HG03280 (cell line): Measurements from ENCODE around the gene DGKE.
A peak's percentile ranks its signal among the peaks of the same experiment; 100 is the strongest.

Source experiments
- ATAC-seq: cut with Tn5 transposase; IDR thresholded peaks from one replicate; pipeline ENCODE4 v1.9.1; 2021; ENCODE audit warnings: mild to moderate bottlenecking, moderate library complexity; ENCODE audit not compliant: unreplicated experiment

Gene DGKE

DNA sequence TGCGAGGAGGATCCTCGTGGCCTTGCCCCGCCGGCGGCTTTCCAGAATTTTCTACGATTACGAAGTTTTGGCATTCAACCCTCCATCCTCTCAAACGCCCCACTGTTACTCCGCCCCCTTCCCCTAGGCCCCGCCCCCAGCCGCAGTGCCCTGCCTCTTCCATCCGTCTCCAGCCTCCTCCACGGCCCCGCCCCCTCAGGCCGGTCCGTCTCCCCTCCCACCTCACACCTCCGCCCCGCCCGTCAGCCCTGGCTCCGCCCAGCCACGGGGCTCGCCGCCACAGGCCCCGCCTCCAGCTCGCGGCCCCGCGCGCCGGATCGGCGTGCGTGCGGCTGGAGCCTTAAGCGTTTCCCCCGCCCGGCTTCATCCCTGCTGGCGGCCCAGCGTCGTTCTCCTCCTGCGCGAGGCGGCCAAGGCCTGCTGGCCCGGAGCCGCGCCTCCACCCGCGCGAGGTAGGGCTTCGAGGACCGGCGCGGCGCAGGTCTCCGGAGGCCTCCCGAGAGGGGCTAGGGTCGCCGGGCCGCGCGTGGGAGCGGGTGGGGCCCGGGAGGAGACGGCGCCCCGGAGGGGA is at the start of gene DGKE, which contains the start of gene C17orf67:
DGKE (plus strand) TSS at position 343 of the 571 bp plus-strand sequence. CDS start 645 bp downstream, outside the sequence.
C17orf67 (minus strand) TSS at position 112 of the 571 bp plus-strand sequence. CDS start 18,110 bp downstream, outside the sequence.
- ATAC-seq, result peak; percentile 84

DNA sequence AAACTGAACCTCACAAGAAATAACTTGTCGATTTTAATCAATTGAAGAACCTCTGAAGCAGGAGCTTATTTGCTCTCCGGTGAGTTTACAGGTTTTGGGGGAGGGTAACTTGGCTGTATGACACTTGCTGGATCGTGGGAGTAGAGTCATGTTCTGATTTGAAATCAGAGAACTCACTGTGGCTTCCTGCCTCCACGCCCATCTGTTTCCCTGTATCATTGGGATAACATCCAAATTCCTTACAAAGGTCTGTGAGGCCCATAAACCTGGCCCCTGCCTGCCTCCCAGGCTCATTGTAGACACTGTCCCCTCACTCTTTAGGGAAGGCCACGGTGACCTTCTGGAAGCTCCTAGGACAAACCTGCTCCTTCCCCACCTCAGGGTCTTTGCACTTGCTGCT is 48.5 kb upstream of the DGKE start:
- no peak for ATAC-seq

DNA sequence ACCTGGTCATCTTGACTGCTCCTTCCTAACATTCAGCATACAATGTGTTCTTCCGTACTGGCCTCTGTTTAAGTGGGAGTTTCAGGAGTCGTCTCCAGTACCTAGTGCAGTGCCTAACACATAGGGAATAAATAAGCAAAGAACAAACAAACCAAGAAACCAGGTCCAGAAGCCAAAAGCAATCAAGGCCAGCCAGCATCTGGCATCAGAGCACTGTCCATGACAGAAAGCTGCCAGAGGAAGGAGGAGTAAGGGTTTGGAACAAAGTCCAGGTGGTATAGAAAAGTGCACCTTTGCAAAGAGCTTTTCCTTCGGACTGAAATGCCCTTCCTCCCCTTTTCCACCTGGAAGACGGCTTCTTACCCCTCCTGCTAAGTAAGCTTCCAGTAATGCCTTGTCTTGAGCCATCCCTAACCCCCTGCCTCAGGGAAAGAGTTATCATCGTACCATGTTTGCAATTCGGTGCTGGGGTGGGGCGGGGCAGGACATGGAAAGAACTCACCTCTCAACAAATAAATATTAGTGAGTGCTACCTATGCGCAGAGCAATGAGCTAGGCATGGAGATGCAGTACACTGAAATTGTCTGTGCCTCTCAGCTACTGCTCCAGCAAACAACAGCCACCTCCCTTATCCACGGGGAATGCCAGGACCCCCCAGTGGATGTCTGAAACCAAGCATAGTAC is 47.8 kb upstream of the DGKE start:
- ATAC-seq, result no peak

DNA sequence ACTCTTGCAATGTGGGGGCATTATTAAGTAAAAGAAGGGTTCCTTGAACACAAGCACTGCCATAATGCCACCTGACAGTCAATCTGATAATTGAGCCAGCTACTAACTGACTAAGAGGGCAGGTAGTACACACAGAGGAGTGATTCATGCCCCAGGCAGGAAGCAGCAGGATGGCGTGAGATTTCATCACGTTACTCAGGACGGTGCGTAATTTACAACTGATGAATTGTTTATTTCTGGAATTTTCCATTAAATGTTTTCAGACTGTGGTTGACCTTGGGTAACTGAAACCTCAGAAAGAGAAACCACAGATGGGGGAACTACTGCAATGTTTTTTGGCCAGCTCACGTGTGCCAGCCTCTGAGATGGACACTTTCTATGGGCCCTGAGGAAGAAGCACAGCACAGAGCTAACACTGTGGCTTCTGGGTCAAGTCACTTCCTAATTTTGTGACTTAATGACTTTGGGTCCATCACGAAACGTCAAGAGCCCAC is 46.9 kb upstream of the DGKE start:
- ATAC-seq, result peak; percentile 66

DNA sequence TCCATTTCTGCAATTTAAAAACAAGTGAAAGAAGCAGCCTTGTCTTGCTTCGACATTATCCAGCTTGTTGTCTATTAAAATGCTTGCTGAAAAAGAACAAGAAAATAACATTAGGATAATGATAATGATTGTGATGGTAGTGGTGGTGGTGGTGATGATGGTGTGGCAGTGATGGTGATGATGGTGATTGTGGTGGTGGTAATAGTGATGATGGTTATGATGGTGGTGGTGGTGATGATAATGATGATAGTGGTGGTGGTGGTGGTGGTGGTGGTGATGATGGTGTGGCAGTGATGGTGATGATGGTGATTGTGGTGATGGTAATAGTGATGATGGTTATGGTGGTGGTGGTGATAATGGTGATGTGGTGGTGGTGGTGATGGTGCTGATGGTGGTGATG is 41.7 kb upstream of the DGKE start:
- no peak for ATAC-seq

DNA sequence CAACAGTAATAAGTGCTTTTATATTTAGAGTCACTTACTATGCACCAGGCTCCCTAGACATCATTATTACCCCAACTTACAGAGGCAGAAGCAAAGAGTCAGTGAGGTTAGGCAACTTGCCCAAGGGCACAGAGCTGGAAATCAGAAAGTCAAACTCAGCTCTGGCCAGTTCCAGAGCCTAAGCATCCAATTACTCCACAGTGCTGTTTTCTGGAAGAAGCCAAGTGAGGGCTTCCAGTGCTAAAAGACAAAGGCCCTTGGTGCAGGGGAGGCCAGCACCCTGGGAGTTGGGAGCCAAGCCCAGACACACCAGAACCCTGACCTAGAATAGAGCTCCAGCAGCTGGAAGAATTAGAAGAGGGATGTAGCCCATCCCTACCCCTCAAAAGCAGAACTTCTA is 40.4 kb upstream of the DGKE start:
- ATAC-seq, result no peak

DNA sequence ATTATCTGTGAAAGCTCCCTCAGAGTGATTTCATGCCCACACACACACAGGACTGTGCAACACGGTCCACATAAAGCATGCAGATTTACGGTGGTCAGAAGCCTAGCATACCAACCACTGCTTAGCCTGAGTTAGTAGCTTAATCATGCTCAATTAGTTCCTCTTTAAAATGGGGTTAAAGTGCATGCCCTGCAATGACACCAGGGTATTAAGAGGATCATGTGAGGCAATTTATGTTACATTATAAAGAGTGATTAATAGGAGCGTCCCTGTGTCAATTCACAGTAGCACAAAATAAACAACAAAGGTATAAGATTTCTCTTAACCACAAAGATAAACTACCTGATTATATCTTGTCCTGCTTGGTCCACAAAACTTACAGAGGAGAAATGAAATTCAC is 40.0 kb upstream of the DGKE start:
- no peak for ATAC-seq

DNA sequence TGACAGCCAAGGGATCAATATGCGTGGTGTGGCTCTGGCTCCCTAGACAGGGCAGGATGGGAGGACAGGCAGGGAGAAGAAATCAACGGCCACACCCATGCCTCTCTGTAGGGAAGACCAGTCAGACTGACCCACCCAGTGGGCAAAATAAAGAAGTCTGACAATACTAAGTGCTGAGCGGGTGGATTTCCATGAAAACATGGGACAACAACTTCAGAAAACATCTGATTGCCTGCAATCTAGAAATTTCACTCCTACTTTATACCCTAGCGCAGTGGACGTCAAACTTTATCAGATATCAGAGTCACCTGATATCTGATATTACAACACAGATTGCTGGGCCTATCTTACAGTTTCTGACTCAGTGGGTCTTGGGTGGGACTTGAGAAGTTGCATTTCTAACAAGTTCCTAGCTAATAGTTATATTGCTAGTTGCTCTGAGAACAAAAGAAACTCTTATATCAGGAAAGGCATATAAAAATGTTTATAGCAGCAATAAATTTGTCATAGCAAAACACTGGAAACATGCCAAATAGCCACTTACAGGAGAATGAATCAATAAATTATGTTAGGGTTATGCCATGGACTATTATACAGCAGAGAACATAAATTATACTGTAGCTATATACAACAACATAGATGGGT is 38.6 kb upstream of the DGKE start:
- ATAC-seq, result no peak

DNA sequence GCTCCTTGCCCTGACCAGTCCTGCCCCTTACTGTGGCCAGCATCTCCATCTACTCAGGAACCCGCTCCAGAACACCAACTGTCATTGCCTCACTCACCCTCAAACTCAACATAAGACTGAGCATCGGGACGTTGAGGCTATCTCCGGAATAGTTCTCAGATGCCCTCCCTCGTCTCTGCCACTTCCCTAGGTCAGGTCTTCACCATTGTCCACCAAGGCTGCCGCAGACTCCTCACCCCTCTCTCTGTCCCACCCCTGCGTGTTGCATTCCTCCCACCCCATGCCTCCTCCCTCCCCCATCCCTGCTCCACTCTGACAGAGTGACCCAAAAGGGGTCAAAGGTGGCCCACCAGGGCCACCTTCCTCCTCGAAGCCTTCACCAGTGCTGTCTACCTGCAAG is 37.4 kb upstream of the DGKE start:
- ATAC-seq, result no peak

DNA sequence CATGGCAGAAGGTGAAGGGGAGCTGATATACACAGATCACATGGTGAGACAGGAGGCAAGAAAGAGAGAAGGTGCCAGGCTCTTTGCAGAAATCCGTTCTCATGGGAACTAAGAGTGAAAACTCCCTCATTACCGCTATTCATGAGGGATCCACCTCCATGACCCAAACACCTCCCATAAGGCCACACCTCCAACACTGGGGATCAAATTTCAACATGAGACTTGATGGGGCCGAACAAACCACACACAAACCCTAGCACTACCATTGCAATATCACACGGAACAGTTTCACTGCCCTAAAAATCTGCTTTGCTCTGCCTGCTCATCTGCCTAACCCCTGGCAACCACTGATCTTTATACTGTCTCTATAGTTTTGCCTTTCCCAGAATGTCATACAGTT is 35.0 kb upstream of the DGKE start:
- ATAC-seq, result no peak

DNA sequence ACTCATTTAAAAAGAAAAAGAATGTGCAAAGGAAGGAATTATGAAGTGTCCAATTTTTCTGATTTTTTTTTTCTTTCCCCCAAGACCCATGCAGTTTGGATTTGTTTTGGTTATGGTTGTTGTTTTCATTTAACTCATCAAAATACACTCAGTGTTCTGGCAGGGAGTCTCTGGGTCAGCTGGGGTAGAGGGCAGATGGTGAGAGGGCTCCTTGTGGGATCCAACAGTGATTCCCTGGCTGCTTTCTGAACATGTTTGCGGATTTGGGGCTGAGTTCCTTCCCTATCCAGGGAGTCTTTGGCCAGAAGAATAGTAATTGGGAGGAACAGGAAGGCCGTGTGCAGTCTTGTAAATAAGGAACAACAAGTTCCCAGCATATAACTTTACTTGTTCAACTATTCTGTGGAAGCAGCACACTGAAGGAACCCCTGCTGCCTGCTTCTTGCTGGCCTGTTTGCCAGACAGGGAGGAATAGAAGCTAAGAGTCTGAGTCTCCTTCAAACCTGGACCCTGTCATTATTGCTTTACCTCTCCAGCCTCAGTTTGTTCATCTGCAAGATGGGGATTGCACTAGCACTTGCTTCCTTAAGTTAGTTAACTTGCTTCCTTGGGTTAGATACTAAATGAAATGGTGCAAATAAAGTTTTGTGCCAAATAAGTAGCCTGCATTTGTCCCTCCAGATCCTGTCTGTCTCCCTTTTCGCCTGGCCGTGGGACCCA is 32.3 kb upstream of the DGKE start:
- no peak for ATAC-seq

DNA sequence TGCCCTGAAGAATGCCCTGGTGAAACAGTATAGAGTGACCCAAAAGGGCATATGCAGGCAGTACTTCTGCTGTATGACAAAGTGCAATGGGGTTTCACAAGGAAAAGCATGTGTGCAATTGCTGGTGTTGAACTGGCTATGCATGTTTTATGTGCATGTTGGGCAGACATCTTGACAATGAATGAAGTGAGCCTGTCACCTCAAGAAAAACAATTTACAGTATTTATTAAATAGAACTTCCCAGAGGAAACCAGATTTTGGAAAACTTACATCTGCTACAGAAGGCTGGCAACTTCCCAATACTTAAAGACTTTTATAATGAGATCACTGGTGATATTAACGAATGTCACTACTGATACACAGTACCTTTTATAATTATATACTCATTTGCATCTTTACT is 30.9 kb upstream of the DGKE start:
- no peak for ATAC-seq

DNA sequence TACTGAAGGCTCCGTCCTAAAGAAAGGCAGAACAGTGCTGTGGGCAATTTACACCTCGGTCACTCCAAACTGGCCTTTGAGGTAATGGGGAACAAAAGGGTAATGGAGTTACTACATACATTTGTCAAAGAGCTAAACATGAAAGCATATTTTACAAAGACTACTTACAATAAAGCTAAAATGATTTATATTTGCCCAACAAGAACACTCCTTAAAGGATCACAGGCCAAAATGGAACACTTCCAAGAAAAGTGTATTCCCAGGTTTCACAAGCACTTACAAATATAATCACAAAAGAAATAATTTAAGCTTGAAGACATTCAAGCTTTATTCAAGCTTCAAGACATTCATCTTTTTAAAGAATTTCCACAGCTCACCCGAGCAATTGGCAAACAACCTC is 29.5 kb upstream of the DGKE start:
- no peak for ATAC-seq

DNA sequence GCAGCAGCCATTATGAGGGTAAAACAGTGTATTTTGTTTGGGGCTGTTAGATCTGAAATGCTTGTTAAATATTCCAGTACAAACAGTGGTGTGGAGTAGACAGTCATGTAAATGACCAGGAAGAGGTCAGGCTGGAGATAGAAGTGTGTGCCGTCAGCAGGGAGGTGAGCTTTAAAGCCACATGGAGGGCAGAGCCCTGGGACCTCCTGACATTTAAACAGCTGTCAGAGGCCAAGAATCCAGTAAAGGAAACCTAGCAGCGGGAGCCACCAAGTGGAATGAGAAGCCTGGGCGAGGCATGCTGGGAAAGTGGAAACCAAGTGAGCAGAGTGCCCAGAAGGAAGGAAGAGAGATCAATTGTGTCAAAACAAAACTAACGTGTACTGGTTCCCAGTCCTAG is 27.0 kb upstream of the DGKE start:
- no peak for ATAC-seq

DNA sequence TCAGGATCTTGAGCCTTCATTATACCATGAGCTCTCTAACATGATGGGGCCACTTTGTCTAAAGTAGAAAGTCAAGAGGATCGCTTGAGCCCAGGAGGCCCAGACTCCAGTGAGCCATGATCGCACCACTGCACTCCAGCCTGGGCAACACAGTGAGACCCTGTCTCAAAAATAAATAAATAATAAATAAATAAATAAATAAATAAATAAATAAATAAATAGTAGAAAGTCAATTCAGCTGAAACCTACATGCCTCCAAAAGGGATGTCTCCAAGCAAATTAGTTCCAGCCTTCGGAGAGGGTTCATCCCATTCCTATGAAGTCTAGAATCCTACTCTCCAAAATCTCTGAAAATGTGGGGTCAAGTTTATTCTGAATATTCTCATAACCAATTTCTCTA is 26.2 kb upstream of the DGKE start:
- no peak for ATAC-seq

DNA sequence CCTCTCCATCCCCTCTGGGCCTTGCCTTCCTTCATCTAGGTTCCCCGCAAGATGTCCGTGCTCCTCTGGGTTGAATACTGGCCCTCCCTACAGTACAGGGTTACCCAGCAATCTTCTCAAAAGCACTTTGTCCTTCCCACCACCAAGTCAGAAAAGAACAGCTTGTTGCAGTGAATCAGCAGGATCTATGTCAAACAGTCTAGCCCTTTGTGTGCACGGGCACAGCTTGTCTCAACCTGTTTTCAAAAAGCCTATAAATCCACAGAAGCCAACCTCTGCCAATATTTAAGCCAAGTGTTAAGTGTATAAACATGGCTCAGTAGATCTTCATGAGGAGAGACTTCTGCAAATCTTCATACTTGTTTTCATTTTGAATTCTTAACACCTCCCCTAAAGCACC is 25.4 kb upstream of the DGKE start:
- ATAC-seq, result no peak

DNA sequence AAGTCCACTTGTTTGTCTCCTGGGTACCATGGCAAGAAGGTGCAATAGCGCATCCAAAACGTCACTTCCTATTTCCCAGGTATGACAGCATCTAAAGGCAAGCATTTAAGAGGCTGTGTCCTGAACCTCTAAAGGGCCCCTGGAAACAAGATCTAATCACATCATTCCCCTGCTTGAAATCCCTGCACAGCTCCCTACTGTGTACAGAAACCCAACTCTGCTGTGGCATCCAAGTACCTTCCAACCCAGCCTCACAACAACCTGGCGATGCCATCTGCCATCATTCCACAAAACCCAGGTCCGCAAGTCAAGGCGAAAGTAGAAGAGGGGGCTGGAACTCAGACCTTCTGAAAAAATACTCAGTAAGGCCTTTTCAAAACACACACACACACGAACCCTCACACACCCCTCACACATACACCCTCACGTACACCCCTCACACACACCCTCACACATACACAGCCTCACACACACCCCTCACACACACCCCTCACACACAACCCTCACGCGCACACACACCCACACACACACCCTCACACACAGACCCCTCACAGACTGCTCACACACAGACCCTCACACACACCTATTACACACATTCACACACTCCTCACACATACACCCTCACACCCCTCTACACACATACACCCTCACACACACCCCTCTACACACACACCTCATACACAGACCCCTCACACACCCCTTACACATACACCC is 24.7 kb upstream of the DGKE start:
- no peak for ATAC-seq

DNA sequence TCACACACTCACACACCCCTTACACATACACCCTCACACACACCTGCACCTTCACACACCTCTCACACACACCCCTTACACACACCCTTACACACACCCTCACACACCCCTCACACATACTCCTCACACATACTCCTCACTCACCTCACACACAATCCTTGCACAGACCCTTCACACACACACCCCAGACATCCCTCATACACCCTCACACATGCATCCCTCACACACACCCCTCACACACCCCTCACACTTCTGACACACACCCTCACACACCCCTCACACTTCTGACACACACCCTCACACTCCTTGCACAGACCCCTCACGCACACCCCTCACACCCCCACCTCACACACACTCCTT is 24.2 kb upstream of the DGKE start:
- ATAC-seq, result no peak

DNA sequence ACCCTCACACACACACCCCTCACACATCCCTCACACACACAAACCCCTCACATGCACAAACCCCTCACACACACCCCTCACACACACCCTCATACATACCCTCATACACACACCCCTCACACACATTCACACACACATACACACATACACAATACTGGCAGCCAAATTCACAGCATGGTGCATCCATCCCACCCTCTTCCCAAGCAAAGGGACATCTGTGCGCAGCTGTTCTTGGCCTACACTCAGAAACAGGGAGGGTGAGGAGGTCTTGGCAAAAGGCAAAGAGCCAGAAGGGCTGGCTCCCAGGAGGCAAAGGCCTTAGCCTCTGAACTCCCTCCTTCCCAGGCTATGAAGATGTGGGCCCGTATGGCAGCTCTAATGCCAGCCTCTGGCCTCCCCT is 23.6 kb upstream of the DGKE start:
- no peak for ATAC-seq

DNA sequence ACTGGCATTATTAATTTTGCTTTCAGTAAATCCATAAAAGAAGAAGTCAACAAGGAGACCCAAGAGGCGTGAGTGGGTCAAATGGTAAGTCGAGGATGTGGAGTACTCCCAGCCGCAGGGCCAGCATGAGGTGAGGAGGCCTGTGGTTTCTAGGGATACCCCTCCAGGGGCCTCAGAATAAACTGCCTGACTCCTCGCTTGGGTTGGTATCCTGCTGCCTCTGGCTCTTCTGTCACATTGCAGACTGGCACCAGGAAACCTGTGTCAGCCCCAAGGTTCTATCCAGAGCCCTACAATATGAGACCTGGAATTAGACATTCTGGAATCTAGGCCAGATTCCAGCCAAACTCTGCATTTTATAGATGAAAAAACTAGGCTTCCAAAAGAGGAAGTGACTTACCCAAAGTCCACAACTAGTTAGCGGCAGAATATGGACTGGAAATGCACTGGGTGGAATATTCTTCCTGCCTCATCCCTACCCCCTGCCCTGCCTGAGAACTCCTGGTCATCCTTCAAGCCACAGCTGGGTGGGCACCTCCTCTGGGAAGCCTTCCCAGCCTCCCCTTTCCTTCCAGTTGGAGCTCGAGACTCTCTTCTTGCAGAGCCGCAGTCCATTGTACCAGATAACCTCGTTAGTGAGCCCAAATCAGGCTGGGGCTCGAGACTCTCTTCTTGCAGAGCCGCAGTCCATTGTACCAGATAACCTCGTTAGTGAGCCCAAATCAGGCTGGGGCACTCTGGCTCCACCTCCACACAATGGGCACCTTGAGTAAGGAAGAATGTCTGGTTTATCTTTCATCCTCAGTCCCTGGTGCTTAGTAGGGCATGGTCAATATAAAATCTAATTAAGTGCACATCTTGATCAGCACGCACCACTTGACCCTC is 22.8 kb upstream of the DGKE start:
- no peak for ATAC-seq
